Right hindlimb (tissue), 1 donor: ENCODE data around the gene OR5B3.
"Not testable (repeated sequence)": the region's sequence is repeated elsewhere in the genome, so short reads cannot be mapped to it uniquely, and the experiment has no call there.

Source experiments
- DNase-seq: peaks from one replicate; pipeline ENCODE4 v3.0.0-alpha.2; 2018

Gene OR5B3

GRCh38 chr11:58406774-58407173 is at the start of gene OR5B3:
Gene OR5B3 (minus strand): TSS chr11:58406874. CDS start chr11:58403409, 3,465 bp downstream.
- no peak for DNase-seq

GRCh38 chr11:58451585-58451984 is 44.9 kb upstream of the OR5B3 start:
- DNase-seq: no peak

GRCh38 chr11:58446294-58446693 is 39.6 kb upstream of the OR5B3 start:
- DNase-seq: no peak

GRCh38 chr11:58444300-58444699 is 37.6 kb upstream of the OR5B3 start:
- no peak for DNase-seq

GRCh38 chr11:58442136-58442535 is 35.5 kb upstream of the OR5B3 start, which contains the start of gene OR5B12:
Gene OR5B12 (minus strand): TSS chr11:58442236. CDS start chr11:58440151, 2,085 bp downstream.
- no peak for DNase-seq

GRCh38 chr11:58438486-58438885 is 31.8 kb upstream of the OR5B3 start:
- no peak for DNase-seq

- no peak for DNase-seq
Observed at GRCh38 chr11:58434217-58434616, 27.5 kb upstream of the OR5B3 start.

- DNase-seq: no peak
Observed at GRCh38 chr11:58433638-58434203, 27.0 kb upstream of the OR5B3 start.

GRCh38 chr11:58429273-58429672 is 22.6 kb upstream of the OR5B3 start:
- no peak for DNase-seq

GRCh38 chr11:58428021-58428420 is 21.3 kb upstream of the OR5B3 start, which contains the start of gene OR5B2:
Gene OR5B2 (minus strand): TSS chr11:58428121. CDS start chr11:58423261, 4,860 bp downstream.
- no peak for DNase-seq

GRCh38 chr11:58399622-58400021 is 7.1 kb downstream of the OR5B3 start:
- not testable (repeated sequence) for DNase-seq

GRCh38 chr11:58395581-58395980 is 11.1 kb downstream of the OR5B3 start:
- DNase-seq: no peak

- DNase-seq: no peak
Observed at GRCh38 chr11:58394195-58394594, 12.5 kb downstream of the OR5B3 start.

GRCh38 chr11:58392746-58393145 is 13.9 kb downstream of the OR5B3 start:
- no peak for DNase-seq

GRCh38 chr11:58391879-58392278 is 14.8 kb downstream of the OR5B3 start:
- no peak for DNase-seq

- DNase-seq: no peak
Observed at GRCh38 chr11:58390551-58391063, 16.1 kb downstream of the OR5B3 start.

- no peak for DNase-seq
Observed at GRCh38 chr11:58358969-58359368, 47.7 kb downstream of the OR5B3 start, which contains the start of gene OR5B17. Gene OR5B17 (minus strand): TSS chr11:58359069. CDS start chr11:58359069, 0 bp downstream.

- DNase-seq: no peak
Observed at GRCh38 chr11:58354727-58355126, 51.9 kb downstream of the OR5B3 start.
